DOHH2 (cell line): ENCODE measurements around the gene HIGD1B.

ENCODE experiments used
- H3F3A ChIP-seq: fragments of 200-600 bp; sonication (generic), shearing (Covaris generic); 2 replicates; pipeline ENCODE4 v1.6.0; 2016; ENCODE audit warnings: antibody characterized with exemption, mild to moderate bottlenecking; ENCODE audit not compliant: control insufficient read depth, insufficient read depth
- H3K27ac ChIP-seq: fragments of 200-600 bp; sonication (generic); 2 replicates; pipeline ENCODE4 v1.5.1; 2014; ENCODE audit warnings: low read depth, mild to moderate bottlenecking, low read length, moderate library complexity
- H3K27me3 ChIP-seq: fragments of 200-600 bp; sonication (generic); 2 replicates; pipeline ENCODE4 v1.6.1; 2014; ENCODE audit warnings: mild to moderate bottlenecking, low read length, mixed read lengths; ENCODE audit not compliant: control insufficient read depth
- H3K36me3 ChIP-seq: fragments of 200-600 bp; sonication (generic); 2 replicates; pipeline ENCODE4 v1.6.1; 2014; ENCODE audit warnings: mild to moderate bottlenecking, low read length, moderate library complexity, mixed read lengths; ENCODE audit not compliant: control insufficient read depth
- H3K4me1 ChIP-seq: fragments of 200-600 bp; sonication (generic); 2 replicates; pipeline ENCODE4 v1.6.1; 2014; ENCODE audit warnings: mild to moderate bottlenecking, low read length, mixed read lengths; ENCODE audit not compliant: control insufficient read depth
- H3K4me2 ChIP-seq: fragments of 200-600 bp; sonication (generic); 2 replicates; pipeline ENCODE4 v1.6.0; 2014; ENCODE audit warnings: mild to moderate bottlenecking, low read length, moderate library complexity
- H3K4me3 ChIP-seq: fragments of 200-600 bp; sonication (generic); 2 replicates; pipeline ENCODE4 v1.5.1; 2014; ENCODE audit warnings: mild to moderate bottlenecking, low read length, mixed read lengths
- H3K79me2 ChIP-seq: fragments of 200-600 bp; sonication (generic); 2 replicates; pipeline ENCODE4 v1.6.1; 2014; ENCODE audit warnings: mild to moderate bottlenecking, low read length, mixed read lengths; ENCODE audit not compliant: control insufficient read depth
- H3K9me2 ChIP-seq: fragments of 200-600 bp; sonication (generic); replicated peaks from 2 replicates; pipeline ENCODE4 v1.6.1; 2014; ENCODE audit warnings: mild to moderate bottlenecking, low read length, mixed read lengths; ENCODE audit not compliant: control insufficient read depth
- H3K9me3 ChIP-seq: fragments of 200-600 bp; sonication (generic); 2 replicates; pipeline ENCODE4 v1.6.1; 2014; ENCODE audit warnings: antibody characterized with exemption, low read length, mixed read lengths; ENCODE audit not compliant: control insufficient read depth, insufficient read depth
- H4K20me1 ChIP-seq: fragments of 200-600 bp; sonication (generic); 2 replicates; pipeline ENCODE4 v1.6.0; 2014; ENCODE audit warnings: low read depth, mild to moderate bottlenecking, antibody characterized with exemption, low read length, moderate library complexity; ENCODE audit not compliant: control insufficient read depth, insufficient read depth
- EZH2phosphoT487 ChIP-seq: fragments of 200-600 bp; sonication (generic); IDR thresholded peaks from 2 replicates; pipeline ENCODE4 v1.6.1; 2017; ENCODE audit warnings: borderline replicate concordance, mild to moderate bottlenecking, antibody characterized with exemption, low read length, moderate library complexity, mixed read lengths
- TF ChIP-seq, protein P1 (sequence below): fragments of 200-600 bp; sonication (generic); IDR thresholded peaks from one replicate; pipeline ENCODE4 v1.5.1; 2014; ENCODE audit warnings: antibody characterized with exemption, mild to moderate bottlenecking, low read depth, low read length; ENCODE audit not compliant: poor library complexity, severe bottlenecking

Gene HIGD1B

DNA sequence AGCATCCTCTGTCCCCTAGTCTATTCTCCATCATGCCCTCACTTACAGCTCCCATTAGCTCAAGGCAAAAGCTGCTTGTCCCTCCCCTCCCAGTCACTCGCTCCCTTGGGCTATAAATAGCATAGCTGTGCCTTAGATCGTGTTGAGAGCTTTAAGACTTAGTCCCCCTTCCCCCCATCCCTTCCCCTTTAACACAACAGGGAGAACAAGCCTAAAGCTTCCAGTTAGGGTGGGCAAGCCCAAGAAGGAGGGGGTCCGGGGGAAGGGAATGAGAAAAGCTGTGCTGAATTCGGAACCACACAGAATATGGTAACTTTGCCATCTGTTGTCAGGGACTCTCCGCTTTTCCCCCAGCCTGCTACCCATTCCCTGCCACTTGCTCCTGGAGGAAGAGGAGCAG is 4.9 kb upstream of the HIGD1B start:
- no peak for TF ChIP-seq EZH2phosphoT487
- TF ChIP-seq, protein P1, sequence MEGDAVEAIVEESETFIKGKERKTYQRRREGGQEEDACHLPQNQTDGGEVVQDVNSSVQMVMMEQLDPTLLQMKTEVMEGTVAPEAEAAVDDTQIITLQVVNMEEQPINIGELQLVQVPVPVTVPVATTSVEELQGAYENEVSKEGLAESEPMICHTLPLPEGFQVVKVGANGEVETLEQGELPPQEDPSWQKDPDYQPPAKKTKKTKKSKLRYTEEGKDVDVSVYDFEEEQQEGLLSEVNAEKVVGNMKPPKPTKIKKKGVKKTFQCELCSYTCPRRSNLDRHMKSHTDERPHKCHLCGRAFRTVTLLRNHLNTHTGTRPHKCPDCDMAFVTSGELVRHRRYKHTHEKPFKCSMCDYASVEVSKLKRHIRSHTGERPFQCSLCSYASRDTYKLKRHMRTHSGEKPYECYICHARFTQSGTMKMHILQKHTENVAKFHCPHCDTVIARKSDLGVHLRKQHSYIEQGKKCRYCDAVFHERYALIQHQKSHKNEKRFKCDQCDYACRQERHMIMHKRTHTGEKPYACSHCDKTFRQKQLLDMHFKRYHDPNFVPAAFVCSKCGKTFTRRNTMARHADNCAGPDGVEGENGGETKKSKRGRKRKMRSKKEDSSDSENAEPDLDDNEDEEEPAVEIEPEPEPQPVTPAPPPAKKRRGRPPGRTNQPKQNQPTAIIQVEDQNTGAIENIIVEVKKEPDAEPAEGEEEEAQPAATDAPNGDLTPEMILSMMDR: no peak
- no peak overlapping the region for H3K27ac ChIP-seq
- H3K4me3 ChIP-seq: no peak overlapping the region
- no peaks in the 10 kb centered on the region for H3F3A ChIP-seq
- H3K4me1 ChIP-seq: peaks cover 4% of the 10 kb centered on the region; the same call in 1 of the 2 replicates
- no peaks in the 10 kb centered on the region for H3K36me3 ChIP-seq
- H3K27me3 ChIP-seq: no peaks in the 10 kb centered on the region
- no peaks in the 10 kb centered on the region for H4K20me1 ChIP-seq
- no peak overlapping the region for H3K4me2 ChIP-seq
- no peaks in the 10 kb centered on the region for H3K9me2 ChIP-seq
- no peaks in the 10 kb centered on the region for H3K79me2 ChIP-seq
- no peaks in the 10 kb centered on the region for H3K9me3 ChIP-seq

DNA sequence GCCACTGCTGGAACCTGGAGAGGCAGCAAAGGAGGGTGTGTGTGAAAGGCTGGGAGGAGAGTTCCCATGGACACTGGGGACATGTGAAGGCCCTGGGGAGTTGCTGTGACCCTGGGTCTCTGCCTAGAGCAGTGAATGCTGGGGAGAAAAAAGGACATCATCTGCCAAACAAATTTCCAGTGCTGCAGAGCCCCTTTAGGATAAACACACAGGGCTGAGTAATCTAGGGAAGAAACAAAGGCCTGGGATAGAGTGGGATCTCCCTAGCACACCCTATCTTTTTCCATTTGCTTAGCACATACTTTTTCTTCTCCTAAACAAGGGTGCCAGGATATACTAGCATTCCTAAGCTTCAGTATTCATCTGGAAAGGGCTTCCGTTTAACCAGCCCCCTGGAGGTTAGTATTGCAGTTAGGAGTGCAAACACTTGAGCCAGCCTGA is 3.3 kb upstream of the HIGD1B start:
- no peak overlapping the region for H3K4me2 ChIP-seq
- H3F3A ChIP-seq: no peaks in the 10 kb centered on the region

DNA sequence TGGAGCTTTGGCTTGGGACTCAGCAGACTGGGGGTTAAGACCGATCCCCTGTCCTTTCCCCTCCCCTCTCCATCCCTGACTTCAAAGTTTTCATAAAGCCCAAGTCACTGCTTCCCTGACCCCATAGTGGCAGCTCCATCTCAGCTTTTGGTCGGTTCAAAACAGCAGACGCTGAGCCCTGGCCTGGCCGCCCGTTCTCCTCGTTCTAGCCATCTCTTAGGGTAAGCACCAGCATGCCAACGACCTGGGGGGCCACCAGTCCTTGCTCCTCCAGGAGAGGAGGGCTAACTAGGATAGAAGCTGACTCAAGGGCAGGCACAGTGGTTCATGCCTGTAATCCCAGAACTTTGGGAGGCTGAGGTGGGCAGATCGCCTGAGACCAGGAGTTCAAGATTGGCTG is 1.5 kb upstream of the HIGD1B start:
- Histone ChIP-seq H3F3A (no peaks in the 10 kb centered on the region), H3K4me2 (no peak overlapping the region), H3K4me1 (peaks cover 4% of the 10 kb centered on the region; the same call in 1 of the 2 replicates), H3K27me3 (no peaks in the 10 kb centered on the region), H3K9me3 (no peaks in the 10 kb centered on the region), H3K79me2 (no peaks in the 10 kb centered on the region), H3K9me2 (no peaks in the 10 kb centered on the region), H4K20me1 (no peaks in the 10 kb centered on the region; the same call in 1 of the 2 replicates), H3K27ac (no peak overlapping the region), H3K4me3 (no peak overlapping the region), H3K36me3 (peaks cover 16% of the 10 kb centered on the region)
- TF ChIP-seq, protein P1: no peak
- TF ChIP-seq EZH2phosphoT487: no peak

More for the DNA sequence above, 3.3 kb upstream of the HIGD1B start:
- no peak overlapping the region for H3K27ac ChIP-seq
- H3K4me1 ChIP-seq: peaks cover 4% of the 10 kb centered on the region; the same call in 1 of the 2 replicates
- H3K36me3 ChIP-seq: no peaks in the 10 kb centered on the region
- no peak overlapping the region for H3K4me3 ChIP-seq
- no peaks in the 10 kb centered on the region for H3K9me3 ChIP-seq
- no peaks in the 10 kb centered on the region for H3K79me2 ChIP-seq
- H3K27me3 ChIP-seq: no peaks in the 10 kb centered on the region
- TF ChIP-seq, protein P1: no peak
- TF ChIP-seq EZH2phosphoT487: no peak
- no peaks in the 10 kb centered on the region for H4K20me1 ChIP-seq
- H3K9me2 ChIP-seq: no peaks in the 10 kb centered on the region
